GM12878 (cell line): ENCODE results near the gene TSC2. TPM values are rescaled to one million over a fixed set of nuclear protein-coding genes. Genes with fewer than 3 reads are reported as not detected.

ENCODE experiments used
- ATAC-seq: fragments of 200-7000 bp; cut with Tn5 transposase; 3 replicates; pipeline ENCODE4 v1.9.1; 2020; ENCODE audit warnings: mild to moderate bottlenecking, moderate library complexity
- BruUV-seq: library from RNA; stranded (reverse); fragments of 400-500 nt; replicated peaks from 2 replicates; lab custom pipeline; 2021; lab: Mats Ljungman, UMichigan
- CTCF ChIA-PET: fragments of 300-600 bp; sonication (Branson Sonifier 250); formaldehyde crosslinking; extraction: SDS; loops from one replicate; lab custom pipeline; 2021; ENCODE audit warnings: inconsistent platforms; lab: Yijun Ruan, JAX
- POLR2A ChIA-PET: fragments of 350-600 bp; formaldehyde crosslinking; extraction: SDS; loops from one replicate; lab custom pipeline; 2021; ENCODE audit warnings: inconsistent platforms; lab: Charles Lee
- RAD21 ChIA-PET: fragments of 300-600 bp; sonication (Branson Sonifier 250); formaldehyde crosslinking; loops from one replicate; lab custom pipeline; 2023; ENCODE audit warnings: antibody characterized with exemption; ENCODE audit not compliant: unreplicated experiment; lab: Charles Lee
- SMC1A ChIA-PET: fragments of 300-600 bp; sonication (Branson Sonifier 250); formaldehyde crosslinking; loops from one replicate; lab custom pipeline; 2023; ENCODE audit not compliant: unreplicated experiment, uncharacterized antibody; lab: Charles Lee
- DNase-seq: peaks from one replicate; pipeline ENCODE4 v3.0.0-alpha.2; 2011; ENCODE audit warnings: low read depth, low spot score
- FAIRE-seq: peaks from 3 replicates; lab custom pipeline; 2011; peaks lifted over from hg19 to GRCh38; lab: Jason Lieb, UNC
- H2AFZ ChIP-seq: 2 replicates; pipeline ENCODE4 v1.6.0; 2011; ENCODE audit warnings: low read depth, low read length, control low read depth; ENCODE audit not compliant: control insufficient read depth
- H3K27ac ChIP-seq: 2 replicates; pipeline ENCODE4 v1.5.1; 2011; ENCODE audit warnings: control low read depth; ENCODE audit not compliant: control insufficient read depth, insufficient read depth
- H3K27me3 ChIP-seq, 2 experiments: replicated peaks in 1 of 2; 2 replicates each; pipeline versions ENCODE4 v1.6.0 to v1.6.1; 2011; ENCODE audit warnings: low read length in 1 of 2; ENCODE audit not compliant: control insufficient read depth in 2 of 2, insufficient read depth in 2 of 2
- H3K36me3 ChIP-seq, 2 experiments: 2 replicates each; pipeline ENCODE4 v1.5.1; 2011; ENCODE audit warnings: low read length in 1 of 2; ENCODE audit not compliant: control insufficient read depth in 2 of 2, insufficient read depth in 2 of 2
- H3K4me1 ChIP-seq: 2 replicates; pipeline ENCODE4 v1.6.1; 2011; ENCODE audit warnings: mild to moderate bottlenecking, low read length, moderate library complexity, mixed read lengths; ENCODE audit not compliant: control insufficient read depth, insufficient read depth
- H3K4me2 ChIP-seq: 2 replicates; pipeline ENCODE4 v1.6.0; 2011; ENCODE audit warnings: control low read depth; ENCODE audit not compliant: control insufficient read depth, insufficient read depth
- H3K4me3 ChIP-seq: fragments of 200-600 bp; sonication (generic); 2 replicates; pipeline ENCODE4 v1.5.1; 2016
- H3K79me2 ChIP-seq: 2 replicates; pipeline ENCODE4 v1.6.0; 2011; ENCODE audit warnings: low read length; ENCODE audit not compliant: control insufficient read depth, insufficient read depth
- H3K9ac ChIP-seq: 2 replicates; pipeline ENCODE4 v1.8.0; 2011; ENCODE audit warnings: low read length, control low read depth, mixed read lengths; ENCODE audit not compliant: control insufficient read depth, insufficient read depth
- H3K9me3 ChIP-seq: replicated peaks from 3 replicates; pipeline ENCODE4 v1.5.1; 2011; ENCODE audit warnings: mild to moderate bottlenecking, low read length; ENCODE audit not compliant: control insufficient read depth, insufficient read depth
- H4K20me1 ChIP-seq: 2 replicates; pipeline ENCODE4 v1.6.0; 2011; ENCODE audit not compliant: control insufficient read depth, insufficient read depth
- ATF3 ChIP-seq: IDR thresholded peaks from 2 replicates; pipeline ENCODE4 v1.6.1; 2011; ENCODE audit warnings: low read depth, mild to moderate bottlenecking, low read length, moderate library complexity, borderline replicate concordance; ENCODE audit errors: extremely low read depth
- BACH1 ChIP-seq: fragments of 450-650 bp; IDR thresholded peaks from 2 replicates; pipeline ENCODE4 v1.6.1; 2017; ENCODE audit warnings: mild to moderate bottlenecking, borderline replicate concordance
- BRCA1 ChIP-seq: IDR thresholded peaks from 2 replicates; pipeline ENCODE4 v1.6.1; 2011; ENCODE audit warnings: low read depth, low read length, improper control_type of control experiment
- CBX5 ChIP-seq: sonication (generic); IDR thresholded peaks from 2 replicates; pipeline ENCODE4 v1.6.1; 2016; ENCODE audit warnings: low read depth, moderate library complexity, mild to moderate bottlenecking, inconsistent platforms
- JUNB ChIP-seq: IDR thresholded peaks from 2 replicates; pipeline ENCODE4 v1.6.1; 2016; ENCODE audit warnings: antibody characterized with exemption, mild to moderate bottlenecking
- JUND ChIP-seq: IDR thresholded peaks from 2 replicates; pipeline ENCODE4 v1.6.1; 2012; ENCODE audit warnings: low read depth, mild to moderate bottlenecking, low read length, improper control_type of control experiment, moderate library complexity
- NBN ChIP-seq: fragments of 450-650 bp; IDR thresholded peaks from 2 replicates; pipeline ENCODE4 v1.6.1; 2016
- POU2F2 ChIP-seq: IDR thresholded peaks from 3 replicates; pipeline ENCODE4 v1.6.1; 2011; ENCODE audit warnings: low read depth, mild to moderate bottlenecking, low read length, borderline replicate concordance
- PRDM15 ChIP-seq: fragments of 450-650 bp; formaldehyde crosslinking; IDR thresholded peaks from 2 replicates; pipeline ENCODE4 v1.4.0; 2020; ENCODE audit warnings: mild to moderate bottlenecking, moderate library complexity
- RFX5 ChIP-seq: IDR thresholded peaks from 2 replicates; pipeline ENCODE4 v1.6.1; 2011; ENCODE audit warnings: low read depth, low read length, improper control_type of control experiment
- SIN3A ChIP-seq: IDR thresholded peaks from 2 replicates; pipeline ENCODE4 v1.6.1; 2012; ENCODE audit warnings: low read depth, low read length, improper control_type of control experiment
- SP1 ChIP-seq: IDR thresholded peaks from one replicate; pipeline ENCODE4 v1.6.1; 2011; ENCODE audit warnings: low read depth, low read length
- USF2 ChIP-seq: IDR thresholded peaks from 2 replicates; pipeline ENCODE4 v1.6.1; 2011; ENCODE audit warnings: low read depth, low read length, improper control_type of control experiment, borderline replicate concordance
- ZBED1 ChIP-seq: IDR thresholded peaks from 2 replicates; pipeline ENCODE4 v1.6.1; 2016; ENCODE audit warnings: borderline replicate concordance
- ZBTB4 ChIP-seq: fragments of 450-650 bp; formaldehyde crosslinking; IDR thresholded peaks from 2 replicates; pipeline ENCODE4 v1.4.0; 2022; ENCODE audit warnings: mild to moderate bottlenecking, moderate library complexity
- WGBS: methylation state at CpG from one replicate; pipeline ENCODE4 v1.1.6; 2016; ENCODE audit warnings: low lambda C conversion rate; ENCODE audit not compliant: insufficient replicate concordance, insufficient coverage; ENCODE audit errors: missing lambda C conversion rate; 5-methylcytosine and 5-hydroxymethylcytosine counted together
- in situ Hi-C: fragments of 300-500 bp; cut with MboI; formaldehyde crosslinking; loops from 9 replicates; pipeline ENCODE4 v1.14.3; 2018; ENCODE audit warnings: mixed read lengths
- intact Hi-C: fragments of 100-400 bp; cut with micrococcal nuclease; formaldehyde crosslinking; loops from one replicate; pipeline ENCODE4 v1.14.2; 2022; ENCODE audit not compliant: unreplicated experiment
- polyA plus RNA-seq, 11 experiments: library from polyadenylated mRNA; depleted of rRNA in 4 of 11; unstranded in 6 of 11; stranded (reverse) in 5 of 11; fragments of >200 nt; fragmentation: Nextera tagmentation in 4 of 11; fragmentation: Illumina TruSeq in 1 of 11; extraction: Ambion mirVana in 4 of 11; extraction: Trizol in 1 of 11; gene quantifications; 1 replicate in 1 of 11; 2 replicates in 10 of 11; pipeline versions ENCODE4 v1.2.1 to v1.2.3, GENCODE V29; 2011 to 2016; ENCODE audit warnings: inconsistent platforms in 2 of 11, missing spikeins in 2 of 11, low read depth in 1 of 11
- total RNA-seq, 4 experiments: library from RNA; depleted of rRNA in 3 of 4; stranded (reverse); fragments of >200 nt in 3 of 4; fragmentation: Illumina TruSeq in 1 of 4; extraction: Trizol in 1 of 4; gene quantifications; 2 replicates each; pipeline versions ENCODE4 v1.2.1 to v1.2.3, GENCODE V29; 2013 to 2021

Gene TSC2
- total and polyA plus RNA-seq, 10 of the 15 experiments (the other 5 are each of a cell fraction or from before 2014, with no cell fraction given): 1.6 to 77.0 (median 21.6) TPM

- POLR2A ChIA-PET: no interaction called here
Measured at GRCh38 chr16:2078691-2079090, 30.9 kb downstream of the TSC2 start.

More at GRCh38 chr16:2078691-2079090, 30.9 kb downstream of the TSC2 start:
- in situ Hi-C loops (no loop called here), intact Hi-C loops (no loop called here)
- Histone ChIP-seq H3K4me1 (no peaks in the 10 kb centered on the region), H3K9me3 (no peaks in the 10 kb centered on the region), H3K4me3 (no peak overlapping the region), H3K36me3 (peaks cover 0 to 7% of the 10 kb centered on the region in 2 experiments; a peak in 3 of 4 replicates), H4K20me1 (no peaks in the 10 kb centered on the region), H3K9ac (no peak overlapping the region), H3K27me3 (no peaks in the 10 kb centered on the region)
- SMC1A ChIA-PET: no interaction called here
- WGBS: 90% methylated on average over 23 of the region's 23 CpGs
- DNase-seq: no peak
- no peak for FAIRE-seq
- ATAC-seq: no peak
- RAD21 ChIA-PET: no interaction called here
- TF ChIP-seq ZBTB4: no peak
- no peak for TF ChIP-seq JUNB
- TF ChIP-seq NBN: no peak
- TF ChIP-seq PRDM15 (CRISPR knock-in tag): no peak
- TF ChIP-seq JUND: no peak
- no peak for TF ChIP-seq BRCA1
- TF ChIP-seq ZBED1: no peak
- no peak for TF ChIP-seq USF2
- TF ChIP-seq ATF3: no peak
- TF ChIP-seq SP1: no peak
- TF ChIP-seq CBX5: no peak
- TF ChIP-seq POU2F2: no peak
- no peak for TF ChIP-seq RFX5
- TF ChIP-seq BACH1: no peak
- TF ChIP-seq SIN3A: no peak
- TF ChIP-seq, all 136 proteins: peak for 0
- no peak overlapping the region for H3K27ac ChIP-seq
- BruUV-seq: no TSS peak
- CTCF ChIA-PET: no interaction called here
- H3K4me2 ChIP-seq: no peak overlapping the region
- no peaks in the 10 kb centered on the region for H3K79me2 ChIP-seq
- no peak overlapping the region for H2AFZ ChIP-seq
